B cell (primary cell): Measurements from ENCODE around the gene VWA5A. TPM values are rescaled to one million over a fixed set of nuclear protein-coding genes. Genes with fewer than 3 reads are reported as not detected.

ENCODE experiments used
- ATAC-seq: fragments of 200-7000 bp; cut with Tn5 transposase; one replicate; pipeline ENCODE4 v1.10.0; 2021; ENCODE audit warnings: low read depth, mild to moderate bottlenecking, moderate number of reproducible peaks, moderate library complexity
- CTCF ChIA-PET: fragments of 350-600 bp; sonication (Branson Sonifier 250); formaldehyde crosslinking; loops from one replicate; lab custom pipeline; 2021; ENCODE audit warnings: antibody characterized with exemption, inconsistent platforms; lab: Charles Lee
- POLR2A ChIA-PET: fragments of 350-600 bp; sonication (Branson Sonifier 250); formaldehyde crosslinking; loops from one replicate; lab custom pipeline; 2021; ENCODE audit warnings: antibody characterized with exemption; lab: Charles Lee
- DNase-seq: peaks from one replicate; pipeline ENCODE4 v3.0.0; 2013
- H2AFZ ChIP-seq: 2 replicates; pipeline ENCODE4 v1.6.1; 2012; ENCODE audit warnings: mild to moderate bottlenecking, low read depth, low read length; ENCODE audit not compliant: insufficient read depth, poor library complexity, severe bottlenecking
- H3K27ac ChIP-seq, 2 donors: 1 replicate in 1 of 2; 2 replicates in 1 of 2; pipeline ENCODE4 v1.5.1; 2012 to 2013; ENCODE audit warnings: low read length in 2 of 2, mild to moderate bottlenecking in 2 of 2, moderate library complexity in 1 of 2
- H3K27me3 ChIP-seq, 4 experiments: fragments of 200-600 bp in 1 of 4; sonication (generic) in 1 of 4; replicated peaks in 1 of 4; 1 replicate in 2 of 4; 2 replicates in 2 of 4; pipeline versions ENCODE4 v1.6.1 to v1.7.0; 2013 to 2016; ENCODE audit warnings: low read length in 3 of 4, mild to moderate bottlenecking in 2 of 4, mixed read lengths in 1 of 4, moderate library complexity in 1 of 4; ENCODE audit not compliant: insufficient read depth in 4 of 4, control insufficient read depth in 3 of 4; ENCODE audit errors: control extremely low read depth in 1 of 4
- H3K36me3 ChIP-seq, 2 experiments: replicated peaks in 1 of 2; 1 replicate in 1 of 2; 2 replicates in 1 of 2; pipeline versions ENCODE4 v1.6.1 to v1.7.1; 2013; ENCODE audit warnings: low read length in 1 of 2; ENCODE audit not compliant: insufficient read depth in 2 of 2, control insufficient read depth in 1 of 2; ENCODE audit errors: control extremely low read depth in 1 of 2, extremely low read depth in 1 of 2
- H3K4me1 ChIP-seq, 2 donors: fragments of 200-600 bp in 1 of 2; sonication (generic) in 1 of 2; 1 replicate in 1 of 2; 2 replicates in 1 of 2; pipeline versions ENCODE4 v1.5.1 to v1.6.1; 2013 to 2017; ENCODE audit warnings: low read length in 2 of 2; ENCODE audit not compliant: control insufficient read depth in 2 of 2, insufficient read depth in 2 of 2
- H3K4me2 ChIP-seq: replicated peaks from 2 replicates; pipeline ENCODE3; 2012; ENCODE audit warnings: mild to moderate bottlenecking, low read depth, low read length; ENCODE audit not compliant: poor library complexity, severe bottlenecking
- H3K4me3 ChIP-seq, 5 experiments: fragments of 200-600 bp in 1 of 5; sonication (generic) in 1 of 5; 1 replicate in 3 of 5; 2 replicates in 2 of 5; pipeline versions ENCODE4 v1.5.1 to v1.7.0; 2011 to 2016; ENCODE audit warnings: low read length in 4 of 5, mild to moderate bottlenecking in 4 of 5, low read depth in 2 of 5, control low read depth in 1 of 5, moderate library complexity in 1 of 5; ENCODE audit not compliant: insufficient read depth in 1 of 5; ENCODE audit errors: control extremely low read depth in 1 of 5, extremely low read depth in 1 of 5
- H3K79me2 ChIP-seq: fragments of 200-600 bp; sonication (generic); one replicate; pipeline ENCODE4 v1.6.0; 2016; ENCODE audit warnings: low read length; ENCODE audit not compliant: control insufficient read depth, insufficient read depth
- H3K9ac ChIP-seq: fragments of 200-600 bp; sonication (generic); 2 replicates; pipeline ENCODE4 v1.6.1; 2017; ENCODE audit warnings: mild to moderate bottlenecking, low read length, moderate library complexity
- H3K9me3 ChIP-seq, 3 donors: one replicate each; pipeline versions ENCODE4 v1.6.1 to v1.7.1; 2013; ENCODE audit warnings: low read length in 2 of 3; ENCODE audit not compliant: control insufficient read depth in 2 of 3, insufficient read depth in 1 of 3; ENCODE audit errors: control extremely low read depth in 1 of 3
- H4K20me1 ChIP-seq: 2 replicates; pipeline ENCODE4 v1.6.0; 2012; ENCODE audit warnings: mild to moderate bottlenecking, low read length; ENCODE audit not compliant: insufficient read depth, control insufficient read depth, poor library complexity, severe bottlenecking
- H3K27ac Mint-ChIP-seq: one replicate; pipeline ENCODE4 v1.8.0; 2021; ENCODE audit warnings: mixed read lengths
- H3K27me3 Mint-ChIP-seq: one replicate; pipeline ENCODE4 v1.8.0; 2021; ENCODE audit warnings: mixed read lengths
- H3K4me1 Mint-ChIP-seq: one replicate; pipeline ENCODE4 v1.8.0; 2021; ENCODE audit warnings: mixed read lengths
- H3K4me3 Mint-ChIP-seq: one replicate; pipeline ENCODE4 v1.8.0; 2021; ENCODE audit warnings: mixed read lengths
- H3K9me3 Mint-ChIP-seq: one replicate; pipeline ENCODE4 v1.8.0; 2022; ENCODE audit warnings: mixed read lengths; ENCODE audit not compliant: insufficient read depth
- CTCF ChIP-seq: fragments of 200-600 bp; IDR thresholded peaks from one replicate; pipeline ENCODE4 v1.8.0; 2022; ENCODE audit warnings: antibody characterized with exemption, mild to moderate bottlenecking
- EZH2 ChIP-seq: IDR thresholded peaks from 2 replicates; pipeline ENCODE4 v1.6.1; 2012; ENCODE audit warnings: borderline replicate concordance, low read depth, mild to moderate bottlenecking, moderate library complexity, low read length; ENCODE audit not compliant: insufficient read depth, poor library complexity, severe bottlenecking
- WGBS: methylation state at CpG from one replicate; pipeline ENCODE4 v1.1.5; 2013; ENCODE audit warnings: missing lambda C conversion rate; ENCODE audit not compliant: insufficient coverage; 5-methylcytosine and 5-hydroxymethylcytosine counted together
- intact Hi-C: fragments of 100-400 bp; cut with micrococcal nuclease; formaldehyde crosslinking; loops from one replicate; pipeline ENCODE4 v1.10.0; 2022
- polyA plus RNA-seq: library from polyadenylated mRNA; depleted of rRNA; stranded (reverse); fragments of >200 nt; gene quantifications from 2 replicates; pipeline ENCODE4 v1.2.3, GENCODE V29; 2012
- total RNA-seq, 2 donors: library from RNA; stranded (reverse); fragments of 120-200 nt in 1 of 2; gene quantifications; 1 replicate in 1 of 2; 2 replicates in 1 of 2; pipeline versions ENCODE4 v1.2.3 to v1.2.4, GENCODE V29; 2013 to 2022

The VWA5A gene
- total and polyA plus RNA-seq, 2 donors (not counting 1 experiment from before 2014, with no cell fraction given): 4.9 to 6.3 TPM

- H3K4me3 Mint-ChIP-seq: no peak overlapping the region
Measured at GRCh38 chr11:124068601-124069110, 46.6 kb upstream of the VWA5A start.

More at GRCh38 chr11:124068601-124069110, 46.6 kb upstream of the VWA5A start:
- Histone ChIP-seq H2AFZ (no peak overlapping the region), H3K27ac (no peak overlapping the region), H3K9ac (no peak overlapping the region), H3K4me3 (no peak overlapping the region), H3K36me3 (no peaks in the 10 kb centered on the region), H4K20me1 (no peaks in the 10 kb centered on the region), H3K4me2 (no peak overlapping the region), H3K4me1 (peaks cover 22 to 27% of the 10 kb centered on the region in 2 donors), H3K79me2 (no peaks in the 10 kb centered on the region), H3K9me3 (peaks cover 0 to 5% (median under 1%) of the 10 kb centered on the region in 3 donors), H3K27me3 (peaks cover 0 to 18% (median 7%) of the 10 kb centered on the region in 4 experiments)
- Mint-ChIP-seq H3K27me3 (peaks cover 48% of the 10 kb centered on the region), H3K9me3 (no peaks in the 10 kb centered on the region), H3K27ac (no peak overlapping the region), H3K4me1 (peaks cover 18% of the 10 kb centered on the region)
- CTCF ChIA-PET: interaction anchor here (0.6 to 4.7 kb wide), 6 partner anchors 24 to 576 kb away, joined by 3 to 95 read pairs (median 4); no protein-coding TSS in a partner anchor
- intact Hi-C loops: no loop called here
- DNase-seq (no peak), ATAC-seq (no peak)
- WGBS: no CpG with 5 or more reads among the region's 4 CpGs
- no peak for TF ChIP-seq CTCF
- TF ChIP-seq EZH2: no peak
- POLR2A ChIA-PET: no interaction called here
